IMR-90 (cell line): Measurements from ENCODE around the gene SEBOX. TPM values are rescaled to one million over a fixed set of nuclear protein-coding genes. Genes with fewer than 3 reads are reported as not detected.
"Not testable (repeated sequence)": the region's sequence is repeated elsewhere in the genome, so short reads cannot be mapped to it uniquely, and the experiment has no call there.

Source experiments
- ATAC-seq: fragments of 200-7000 bp; cut with Tn5 transposase; 2 replicates; pipeline ENCODE4 v1.9.1; 2020; ENCODE audit warnings: low read depth, mild to moderate bottlenecking, moderate library complexity
- BruUV-seq: library from RNA; stranded (reverse); fragments of 400-500 nt; replicated peaks from 2 replicates; lab custom pipeline; 2021; lab: Mats Ljungman, UMichigan
- CTCF ChIA-PET: fragments of 300-600 bp; formaldehyde crosslinking; extraction: SDS; loops from one replicate; lab custom pipeline; 2021; ENCODE audit warnings: antibody characterized with exemption; lab: Yijun Ruan, JAX
- POLR2A ChIA-PET: fragments of 300-600 bp; sonication (Branson Sonifier 250); formaldehyde crosslinking; loops from one replicate; lab custom pipeline; 2022; ENCODE audit warnings: antibody characterized with exemption; ENCODE audit not compliant: unreplicated experiment; lab: Charles Lee
- DNase-seq: peaks from one replicate; pipeline ENCODE4 v3.0.0; 2013
- H2AFZ ChIP-seq: replicated peaks from 2 replicates; pipeline ENCODE3; 2013; ENCODE audit warnings: low read length, mild to moderate bottlenecking; ENCODE audit not compliant: poor library complexity
- H2AK5ac ChIP-seq: 2 replicates; pipeline ENCODE4 v1.6.1; 2013; ENCODE audit warnings: low read depth, low read length, inconsistent platforms
- H2AK9ac ChIP-seq: replicated peaks from 2 replicates; pipeline ENCODE3; 2013; ENCODE audit warnings: mild to moderate bottlenecking, low read depth, low read length, moderate library complexity; ENCODE audit not compliant: poor library complexity
- H2BK120ac ChIP-seq: 2 replicates; pipeline ENCODE4 v1.6.1; 2013; ENCODE audit warnings: low read depth, low read length, inconsistent platforms
- H2BK15ac ChIP-seq: 3 replicates; pipeline ENCODE4 v1.6.1; 2013; ENCODE audit warnings: low read depth, low read length, inconsistent platforms
- H2BK20ac ChIP-seq: 2 replicates; pipeline ENCODE4 v1.6.1; 2013; ENCODE audit warnings: low read depth, mild to moderate bottlenecking, inconsistent platforms, low read length, moderate library complexity
- H2BK5ac ChIP-seq: 2 replicates; pipeline ENCODE4 v1.6.1; 2013; ENCODE audit warnings: mild to moderate bottlenecking, low read depth, low read length, inconsistent platforms; ENCODE audit not compliant: poor library complexity, severe bottlenecking
- H3K14ac ChIP-seq: replicated peaks from 2 replicates; pipeline ENCODE4 v1.6.1; 2013; ENCODE audit warnings: low read depth, low read length, inconsistent platforms
- H3K18ac ChIP-seq: 2 replicates; pipeline ENCODE4 v1.6.1; 2013; ENCODE audit warnings: low read depth, low read length, control low read depth
- H3K23ac ChIP-seq: 2 replicates; pipeline ENCODE4 v1.6.1; 2013; ENCODE audit warnings: low read depth, low read length, inconsistent platforms
- H3K27ac ChIP-seq: 2 replicates; pipeline ENCODE4 v1.5.1; 2013; ENCODE audit warnings: mild to moderate bottlenecking, control low read depth, low read length; ENCODE audit not compliant: insufficient read depth
- H3K27me3 ChIP-seq: 2 replicates; pipeline ENCODE4 v1.6.1; 2013; ENCODE audit warnings: low read length; ENCODE audit not compliant: control insufficient read depth, insufficient read depth
- H3K36me3 ChIP-seq: 2 replicates; pipeline ENCODE4 v1.6.1; 2013; ENCODE audit warnings: low read length, mixed read lengths; ENCODE audit not compliant: control insufficient read depth, insufficient read depth
- H3K4ac ChIP-seq: 2 replicates; pipeline ENCODE4 v1.6.1; 2013; ENCODE audit warnings: low read depth, low read length, inconsistent platforms
- H3K4me1 ChIP-seq: 2 replicates; pipeline ENCODE4 v1.6.1; 2013; ENCODE audit warnings: low read length, mixed read lengths; ENCODE audit not compliant: control insufficient read depth, insufficient read depth
- H3K4me2 ChIP-seq: 2 replicates; pipeline ENCODE4 v1.6.1; 2013; ENCODE audit warnings: low read depth, mild to moderate bottlenecking, control low read depth, low read length, moderate library complexity
- H3K4me3 ChIP-seq: 2 replicates; pipeline ENCODE4 v1.5.1; 2013; ENCODE audit warnings: low read depth, mild to moderate bottlenecking, control low read depth, low read length, moderate library complexity; ENCODE audit not compliant: insufficient read depth
- H3K56ac ChIP-seq: 2 replicates; pipeline ENCODE4 v1.6.1; 2013; ENCODE audit warnings: low read length, inconsistent platforms; ENCODE audit not compliant: insufficient read depth; ENCODE audit errors: extremely low read depth
- H3K79me1 ChIP-seq, 2 experiments: 2 replicates each; pipeline ENCODE4 v1.6.1; 2013; ENCODE audit warnings: low read length in 2 of 2, inconsistent platforms in 1 of 2, low read depth in 1 of 2
- H3K9ac ChIP-seq: 2 replicates; pipeline ENCODE4 v1.6.1; 2013; ENCODE audit warnings: low read depth, low read length, control low read depth
- H3K9me1 ChIP-seq: 2 replicates; pipeline ENCODE4 v1.6.1; 2013; ENCODE audit warnings: low read length, inconsistent platforms; ENCODE audit not compliant: insufficient read depth
- H3K9me3 ChIP-seq: 2 replicates; pipeline ENCODE4 v1.6.1; 2013; ENCODE audit warnings: low read length; ENCODE audit not compliant: control insufficient read depth, insufficient read depth
- H4K20me1 ChIP-seq: 2 replicates; pipeline ENCODE4 v1.6.1; 2013; ENCODE audit warnings: low read length, inconsistent platforms; ENCODE audit not compliant: insufficient read depth
- H4K5ac ChIP-seq: 2 replicates; pipeline ENCODE4 v1.6.1; 2013; ENCODE audit warnings: mild to moderate bottlenecking, low read depth, low read length, control low read depth
- H4K8ac ChIP-seq, 2 experiments: 2 replicates each; pipeline ENCODE4 v1.6.1; 2013; ENCODE audit warnings: low read depth in 2 of 2, low read length in 2 of 2, control low read depth in 1 of 2, inconsistent platforms in 1 of 2
- H4K91ac ChIP-seq: 2 replicates; pipeline ENCODE4 v1.6.1; 2013; ENCODE audit warnings: low read depth, low read length, inconsistent platforms; ENCODE audit not compliant: insufficient read depth
- MAFK ChIP-seq: IDR thresholded peaks from 2 replicates; pipeline ENCODE4 v1.6.1; 2012; ENCODE audit warnings: low read depth, low read length, improper control_type of control experiment
- WGBS, 2 experiments: methylation state at CpG; one replicate each; pipeline versions ENCODE4 v1.1.5 to v1.1.7; 2013; ENCODE audit warnings: missing lambda C conversion rate in 2 of 2; ENCODE audit not compliant: insufficient read length in 1 of 2; ENCODE audit errors: extremely low coverage in 2 of 2; 5-methylcytosine and 5-hydroxymethylcytosine counted together
- dilution Hi-C: fragments of 300-500 bp; cut with HindIII; formaldehyde crosslinking; loops from one replicate; pipeline ENCODE4 v1.14.3; 2018; ENCODE audit warnings: low sequenced_read_pairs; ENCODE audit not compliant: unreplicated experiment
- in situ Hi-C: fragments of 300-500 bp; cut with MboI; formaldehyde crosslinking; loops from 3 replicates; pipeline ENCODE4 v1.14.3; 2019; ENCODE audit warnings: low sequenced_read_pairs, inconsistent platforms, mixed read lengths
- intact Hi-C: fragments of 100-400 bp; cut with micrococcal nuclease; formaldehyde crosslinking; loops from 2 replicates; pipeline ENCODE4 v1.10.0; 2022
- polyA plus RNA-seq, 3 experiments: library from polyadenylated mRNA; depleted of rRNA; stranded (reverse); fragments of >200 nt; gene quantifications; 2 replicates each; pipeline ENCODE4 v1.2.3, GENCODE V29; 2012; ENCODE audit warnings: low replicate concordance in 1 of 3
- total RNA-seq: library from RNA; depleted of rRNA; stranded (reverse); fragments of >200 nt; gene quantifications from 2 replicates; pipeline ENCODE4 v1.2.3, GENCODE V29; 2012

The SEBOX gene
- total and polyA plus RNA-seq, 2 of the 4 experiments (the other 2 are of a cell fraction): not detected

- Histone ChIP-seq H3K4me2 (no peak overlapping the region), H3K56ac (no peak overlapping the region), H4K91ac (no peak overlapping the region), H4K8ac (no peak overlapping the region), H3K79me1 (peaks cover 31 to 87% of the 10 kb centered on the region in 2 experiments; a peak in 3 of 4 replicates), H3K9ac (no peak overlapping the region), H3K4ac (no peak overlapping the region; the same call in 1 of the 2 replicates), H3K27me3 (no peaks in the 10 kb centered on the region), H2BK120ac (no peak overlapping the region), H4K20me1 (peaks cover 41% of the 10 kb centered on the region; the same call in 1 of the 2 replicates), H2AK9ac (no peak overlapping the region), H2BK15ac (no peak overlapping the region), H2AK5ac (peak overlapping the region; percentile 13; the same call in 1 of the 2 replicates), H3K27ac (no peak overlapping the region), H3K36me3 (peaks cover 48% of the 10 kb centered on the region), H2BK5ac (no peak overlapping the region), H4K5ac (no peak overlapping the region), H3K18ac (no peak overlapping the region), H3K4me3 (no peak overlapping the region), H3K9me3 (no peaks in the 10 kb centered on the region), H2BK20ac (no peak overlapping the region), H3K23ac (no peak overlapping the region), H2AFZ (no peak overlapping the region), H3K14ac (no peak overlapping the region), H3K9me1 (peaks cover 12% of the 10 kb centered on the region), H3K4me1 (peaks cover 9% of the 10 kb centered on the region)
- dilution Hi-C loops (no loop called here), in situ Hi-C loops (loop anchor here (25.0 kb wide), 1 partner anchor 802 kb away; no protein-coding TSS in a partner anchor), intact Hi-C loops (loop anchor here (5.0 to 10.0 kb wide), 3 partner anchors 107 to 447 kb away; partner anchors contain the start of genes LYRM9 and NLK)
- DNase-seq (no peak), ATAC-seq (no peak)
- BruUV-seq: no TSS peak
- ChIA-PET CTCF (no interaction called here), POLR2A (no interaction called here)
- WGBS, 2 experiments: 87% methylated on average over 3 of the region's 15 CpGs; no CpG with 5 or more reads in 1 of the 2 experiments
- TF ChIP-seq MAFK: no peak
Observed at GRCh38 chr17:28339431-28339830, 25.6 kb downstream of the SEBOX start.

- CTCF ChIA-PET, H2BK15ac ChIP-seq, H2AFZ ChIP-seq, BruUV-seq, H2BK20ac ChIP-seq, dilution Hi-C loops, H2BK120ac ChIP-seq, H3K27me3 ChIP-seq, ATAC-seq, H3K4me3 ChIP-seq, DNase-seq, H4K5ac ChIP-seq, H3K4me2 ChIP-seq, H3K18ac ChIP-seq, H3K27ac ChIP-seq, H3K9ac ChIP-seq, H3K56ac ChIP-seq, H3K14ac ChIP-seq, H2AK9ac ChIP-seq, POLR2A ChIA-PET, H3K9me3 ChIP-seq, H3K23ac ChIP-seq: not testable (repeated sequence)
- in situ Hi-C loops: loop anchor here (25.0 kb wide), 1 partner anchor 801 kb away; no protein-coding TSS in a partner anchor
- intact Hi-C loops: loop anchor here (5.0 to 10.0 kb wide), 3 partner anchors 106 to 446 kb away; partner anchors contain the start of genes LYRM9 and NLK
- Histone ChIP-seq H3K9me1 (peaks cover 16% of the 10 kb centered on the region), H3K36me3 (peaks cover 42% of the 10 kb centered on the region), H4K8ac (peak overlapping the region in 1 of 2 experiments; percentile 35; a peak in 1 of 4 replicates), H4K20me1 (peaks cover 45% of the 10 kb centered on the region; the same call in 1 of the 2 replicates), H3K4me1 (peaks cover 13% of the 10 kb centered on the region), H2BK5ac (peak overlapping the region; percentile 57), H3K79me1 (peaks cover 37 to 91% of the 10 kb centered on the region in 2 experiments), H3K4ac (peak overlapping the region; percentile 81; the same call in 1 of the 2 replicates), H4K91ac (peak overlapping the region; percentile 63; the same call in 1 of the 2 replicates), H2AK5ac (peak overlapping the region; percentile 59)
- WGBS, 2 experiments: 86% methylated on average over 1 of the region's 8 CpGs; no CpG with 5 or more reads in 1 of the 2 experiments
Observed at GRCh38 chr17:28338769-28339212, 26.2 kb downstream of the SEBOX start.
